OCI-LY1 (cell line): Measurements from ENCODE around the gene VGLL3.

Source experiments
- H2AFZ ChIP-seq: fragments of 200-600 bp; sonication (generic), shearing (Covaris generic); 2 replicates; pipeline ENCODE4 v1.6.0; 2014; ENCODE audit warnings: antibody characterized with exemption, mild to moderate bottlenecking, low read length
- H3F3A ChIP-seq: fragments of 200-600 bp; sonication (generic), shearing (Covaris generic); 2 replicates; pipeline ENCODE4 v1.6.0; 2014; ENCODE audit warnings: mild to moderate bottlenecking, antibody characterized with exemption, low read length, moderate library complexity; ENCODE audit not compliant: insufficient read depth
- H3K27ac ChIP-seq: fragments of 200-600 bp; sonication (generic); 2 replicates; pipeline ENCODE4 v1.5.1; 2014; ENCODE audit warnings: low read length, mixed run types, mild to moderate bottlenecking, low read depth; ENCODE audit not compliant: poor library complexity, severe bottlenecking
- H3K27me3 ChIP-seq: fragments of 200-600 bp; sonication (generic); 2 replicates; pipeline ENCODE4 v1.6.0; 2014; ENCODE audit warnings: antibody characterized with exemption, mild to moderate bottlenecking, low read length, moderate library complexity; ENCODE audit not compliant: insufficient read depth
- H3K36me3 ChIP-seq: fragments of 200-600 bp; sonication (generic); 2 replicates; pipeline ENCODE4 v1.6.1; 2014; ENCODE audit warnings: mild to moderate bottlenecking, antibody characterized with exemption, low read length, moderate library complexity, mixed read lengths; ENCODE audit not compliant: insufficient read depth
- H3K4me1 ChIP-seq: fragments of 200-600 bp; sonication (generic); 2 replicates; pipeline ENCODE4 v1.5.1; 2014; ENCODE audit warnings: mild to moderate bottlenecking, low read length, moderate library complexity; ENCODE audit not compliant: insufficient read depth, severe bottlenecking
- H3K4me2 ChIP-seq: fragments of 200-600 bp; sonication (generic), shearing (Covaris generic); 2 replicates; pipeline ENCODE4 v1.6.1; 2014; ENCODE audit warnings: low read length
- H3K4me3 ChIP-seq: fragments of 200-600 bp; sonication (generic); 2 replicates; pipeline ENCODE4 v1.5.1; 2014; ENCODE audit warnings: low read length, low read depth, mild to moderate bottlenecking, mixed read lengths; ENCODE audit not compliant: poor library complexity, severe bottlenecking
- H3K79me2 ChIP-seq: fragments of 200-600 bp; shearing (Covaris generic); 2 replicates; pipeline ENCODE4 v1.6.1; 2016; ENCODE audit warnings: mixed run types, low read length, mixed read lengths; ENCODE audit not compliant: insufficient read depth
- H3K9ac ChIP-seq: fragments of 200-600 bp; sonication (generic), shearing (Covaris generic); 2 replicates; pipeline ENCODE4 v1.6.1; 2014; ENCODE audit warnings: mild to moderate bottlenecking, low read length, mixed read lengths
- H3K9me2 ChIP-seq: fragments of 200-600 bp; sonication (generic), shearing (Covaris generic); 2 replicates; pipeline ENCODE4 v1.6.1; 2014; ENCODE audit warnings: low read depth, mild to moderate bottlenecking, low read length, mixed read lengths
- H3K9me3 ChIP-seq: fragments of 200-600 bp; shearing (Covaris generic); 2 replicates; pipeline ENCODE4 v1.6.1; 2014; ENCODE audit warnings: low read length, mixed read lengths
- H4K20me1 ChIP-seq: fragments of 200-600 bp; sonication (generic), shearing (Covaris generic); 2 replicates; pipeline ENCODE4 v1.6.0; 2016; ENCODE audit warnings: mild to moderate bottlenecking, low read length; ENCODE audit not compliant: insufficient read depth
- EZH2 ChIP-seq: fragments of 200-600 bp; sonication (generic), shearing (Covaris generic); IDR thresholded peaks from 2 replicates; pipeline ENCODE4 v1.8.0; 2017; ENCODE audit warnings: borderline replicate concordance, mixed run types, mild to moderate bottlenecking, antibody characterized with exemption, low read length, moderate library complexity, mixed read lengths
- TF ChIP-seq, protein P1 (sequence below): fragments of 200-600 bp; sonication (generic), shearing (Covaris generic); IDR thresholded peaks from 2 replicates; pipeline ENCODE4 v1.5.1; 2017; ENCODE audit warnings: mild to moderate bottlenecking, antibody characterized with exemption, low read length, moderate library complexity, mixed read lengths

The VGLL3 gene

DNA sequence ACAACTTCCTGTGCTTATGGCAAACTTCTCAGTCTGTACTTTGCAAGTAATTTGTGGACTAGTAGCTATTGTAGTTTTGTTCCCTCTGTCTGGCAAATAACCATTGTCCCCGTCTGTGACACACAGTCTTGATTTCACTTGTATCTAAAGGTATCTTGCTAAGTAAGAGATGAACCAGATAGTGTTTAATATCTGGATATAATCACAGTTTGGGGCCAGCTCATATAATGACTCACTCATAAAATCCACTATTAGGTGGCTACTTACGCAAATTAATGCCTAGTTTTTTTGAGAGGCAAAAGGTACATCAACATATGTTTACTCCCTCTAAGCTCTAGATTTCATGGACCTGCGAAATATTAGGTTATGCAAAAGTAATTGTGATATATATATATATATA is 30.4 kb downstream of the VGLL3 start:
- TF ChIP-seq EZH2: no peak
- TF ChIP-seq, protein P1, sequence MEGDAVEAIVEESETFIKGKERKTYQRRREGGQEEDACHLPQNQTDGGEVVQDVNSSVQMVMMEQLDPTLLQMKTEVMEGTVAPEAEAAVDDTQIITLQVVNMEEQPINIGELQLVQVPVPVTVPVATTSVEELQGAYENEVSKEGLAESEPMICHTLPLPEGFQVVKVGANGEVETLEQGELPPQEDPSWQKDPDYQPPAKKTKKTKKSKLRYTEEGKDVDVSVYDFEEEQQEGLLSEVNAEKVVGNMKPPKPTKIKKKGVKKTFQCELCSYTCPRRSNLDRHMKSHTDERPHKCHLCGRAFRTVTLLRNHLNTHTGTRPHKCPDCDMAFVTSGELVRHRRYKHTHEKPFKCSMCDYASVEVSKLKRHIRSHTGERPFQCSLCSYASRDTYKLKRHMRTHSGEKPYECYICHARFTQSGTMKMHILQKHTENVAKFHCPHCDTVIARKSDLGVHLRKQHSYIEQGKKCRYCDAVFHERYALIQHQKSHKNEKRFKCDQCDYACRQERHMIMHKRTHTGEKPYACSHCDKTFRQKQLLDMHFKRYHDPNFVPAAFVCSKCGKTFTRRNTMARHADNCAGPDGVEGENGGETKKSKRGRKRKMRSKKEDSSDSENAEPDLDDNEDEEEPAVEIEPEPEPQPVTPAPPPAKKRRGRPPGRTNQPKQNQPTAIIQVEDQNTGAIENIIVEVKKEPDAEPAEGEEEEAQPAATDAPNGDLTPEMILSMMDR: no peak
- Histone ChIP-seq H3K36me3 (no peaks in the 10 kb centered on the region), H3F3A (no peaks in the 10 kb centered on the region), H3K4me1 (no peaks in the 10 kb centered on the region), H3K4me2 (no peak overlapping the region), H3K9me2 (no peaks in the 10 kb centered on the region), H3K4me3 (no peak overlapping the region), H3K9me3 (no peaks in the 10 kb centered on the region), H3K79me2 (no peaks in the 10 kb centered on the region), H3K9ac (no peak overlapping the region), H2AFZ (no peak overlapping the region), H4K20me1 (no peaks in the 10 kb centered on the region), H3K27me3 (no peaks in the 10 kb centered on the region), H3K27ac (no peak overlapping the region)

DNA sequence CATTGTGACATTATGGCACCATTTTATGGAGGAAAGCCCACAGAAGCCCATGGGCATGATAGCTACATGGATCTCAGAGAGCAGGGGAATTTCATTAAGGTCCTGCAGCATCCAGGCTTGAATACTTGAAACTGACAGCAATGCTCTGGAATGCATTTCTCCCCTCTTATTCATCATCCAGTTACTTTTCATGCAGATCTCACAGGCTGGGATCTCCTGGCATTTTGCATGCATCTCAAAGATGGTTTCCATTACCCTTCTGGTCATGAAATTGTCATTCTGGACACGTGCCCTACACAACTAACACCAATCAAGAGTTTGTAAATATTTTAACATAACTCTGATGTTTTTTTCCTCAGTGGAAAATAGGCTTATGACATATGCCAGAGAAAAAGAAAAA is 32.4 kb downstream of the VGLL3 start:
- no peak for TF ChIP-seq EZH2
- TF ChIP-seq, protein P1: no peak
- no peak overlapping the region for H3K27ac ChIP-seq
- no peaks in the 10 kb centered on the region for H3K4me1 ChIP-seq
- no peaks in the 10 kb centered on the region for H4K20me1 ChIP-seq
- no peaks in the 10 kb centered on the region for H3K9me3 ChIP-seq
- H3K79me2 ChIP-seq: no peaks in the 10 kb centered on the region
- no peak overlapping the region for H2AFZ ChIP-seq
- H3K9me2 ChIP-seq: no peaks in the 10 kb centered on the region
- H3K4me3 ChIP-seq: no peak overlapping the region
- H3K4me2 ChIP-seq: no peak overlapping the region
- no peak overlapping the region for H3K9ac ChIP-seq
- H3K36me3 ChIP-seq: no peaks in the 10 kb centered on the region
- no peaks in the 10 kb centered on the region for H3F3A ChIP-seq
- no peaks in the 10 kb centered on the region for H3K27me3 ChIP-seq

DNA sequence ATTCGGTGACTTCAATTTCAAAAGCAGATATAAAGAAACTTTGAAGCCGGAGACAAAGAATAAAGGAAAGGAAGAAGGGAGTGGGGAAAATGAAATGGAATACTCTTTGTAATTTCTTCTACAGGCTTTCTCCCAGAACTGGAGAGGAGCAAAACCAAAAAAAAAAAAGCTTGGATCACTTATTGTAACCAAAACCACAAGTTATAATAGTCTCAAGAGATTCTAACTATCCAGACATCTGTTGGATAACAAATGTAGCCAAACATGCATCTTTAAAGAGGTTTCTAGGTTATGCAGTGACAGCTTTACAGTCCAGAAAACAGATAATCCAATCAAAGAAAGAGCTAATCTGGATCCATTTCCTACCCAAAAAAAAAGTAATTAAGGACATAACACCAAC is 36.2 kb downstream of the VGLL3 start:
- no peak overlapping the region for H3K9ac ChIP-seq
- H3K27me3 ChIP-seq: no peaks in the 10 kb centered on the region

More for the DNA sequence above, 36.2 kb downstream of the VGLL3 start:
- H3F3A ChIP-seq: no peaks in the 10 kb centered on the region
- H3K36me3 ChIP-seq: no peaks in the 10 kb centered on the region
- H3K9me3 ChIP-seq: no peaks in the 10 kb centered on the region
- no peaks in the 10 kb centered on the region for H4K20me1 ChIP-seq
- H3K4me3 ChIP-seq: no peak overlapping the region
- H3K27ac ChIP-seq: no peak overlapping the region
- no peaks in the 10 kb centered on the region for H3K79me2 ChIP-seq
- H2AFZ ChIP-seq: no peak overlapping the region
- H3K9me2 ChIP-seq: no peaks in the 10 kb centered on the region
- TF ChIP-seq, protein P1: no peak
- TF ChIP-seq EZH2: no peak
- no peaks in the 10 kb centered on the region for H3K4me1 ChIP-seq
- H3K4me2 ChIP-seq: no peak overlapping the region
